Measurements from ENCODE around the gene GPC5. TPM values are rescaled to one million over a fixed set of nuclear protein-coding genes. Genes with fewer than 3 reads are reported as not detected.

The GPC5 gene
- total and polyA plus RNA-seq, 2 of the 8 experiments (the other 6 are each of a cell fraction or from before 2014, with no cell fraction given): 0.20 to 0.39 TPM

DNA sequence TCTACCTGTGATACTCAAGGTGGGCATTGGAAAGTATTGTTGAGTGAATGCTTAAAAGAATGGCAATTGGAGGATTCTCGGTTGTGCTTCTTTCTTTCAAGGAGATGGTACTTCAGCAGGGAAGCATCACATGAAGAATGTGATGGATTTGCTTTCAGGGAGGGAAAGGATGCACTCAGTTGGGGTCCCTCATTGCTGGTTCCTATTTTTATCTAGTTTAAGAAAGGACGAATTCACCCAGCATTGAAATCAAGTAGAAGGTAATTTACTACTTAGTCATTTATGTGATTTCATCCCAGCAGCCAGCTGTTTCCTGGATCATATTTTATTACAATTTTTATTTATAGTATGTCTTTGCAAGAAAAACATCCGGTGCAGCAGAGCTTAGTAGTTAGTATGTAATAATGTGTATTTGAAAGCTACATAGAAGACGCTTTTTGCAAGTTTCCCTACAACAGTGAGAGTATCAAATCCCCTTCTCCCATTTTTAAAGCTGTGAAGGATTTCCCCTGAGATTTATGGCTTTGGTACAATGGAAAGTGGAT lies 417.9 kb downstream of the GPC5 start:
- Histone ChIP-seq H3K4me3 (ENCODE audit: extremely low read depth in 1 of 4, insufficient read depth in 2 of 4, low read depth in 3 of 4, low read length in 4 of 4) (no peak overlapping the region), H4K8ac (ENCODE audit: extremely low read depth, insufficient read depth, low read length) (no peak overlapping the region), H3K36me3 (ENCODE audit: control insufficient read depth in 2 of 4, insufficient read depth in 4 of 4, low read length in 3 of 4) (no peaks in the 10 kb centered on the region), H3K4me2 (ENCODE audit: insufficient read depth in 1 of 2, low read depth in 2 of 2, low read length in 2 of 2) (no peak overlapping the region), H3K23ac (ENCODE audit: insufficient read length) (no peak overlapping the region), H3K79me2 (ENCODE audit: control insufficient read depth in 1 of 2, insufficient read depth in 2 of 2, low read length in 2 of 2) (no peaks in the 10 kb centered on the region), H2BK20ac (ENCODE audit: low read length) (no peak overlapping the region), H2BK12ac (ENCODE audit: low read depth, low read length) (no peak overlapping the region), H4K20me1 (replicated peaks in 1 of 2; ENCODE audit: control insufficient read depth in 1 of 2, insufficient read depth in 2 of 2, low read length in 2 of 2) (no peaks in the 10 kb centered on the region), H3K27ac (ENCODE audit: low read depth, low read length) (no peak overlapping the region), H2AK5ac (ENCODE audit: low read depth, low read length) (no peak overlapping the region), H2AFZ (ENCODE audit: low read length) (no peak overlapping the region), H2BK5ac (ENCODE audit: low read depth, low read length) (no peak overlapping the region), H2BK15ac (ENCODE audit: low read length) (no peak overlapping the region), H3K9me3 (ENCODE audit: insufficient read depth in 2 of 2, low read depth in 1 of 2, low read length in 1 of 2) (no peaks in the 10 kb centered on the region), H3K18ac (ENCODE audit: extremely low read depth, low read length) (no peak overlapping the region), H3K14ac (ENCODE audit: insufficient read length) (no peak overlapping the region), H3K4ac (replicated peaks; ENCODE audit: insufficient read length, low read depth, low read length) (no peak overlapping the region), H3K9ac (replicated peaks in 1 of 4; ENCODE audit: extremely low read depth in 1 of 4, low read depth in 3 of 4, low read length in 3 of 4) (no peak overlapping the region), H3K23me2 (ENCODE audit: low read depth, low read length) (no peaks in the 10 kb centered on the region), H3K4me1 (replicated peaks in 1 of 4; ENCODE audit: control insufficient read depth in 3 of 4, insufficient read depth in 4 of 4, low read length in 3 of 4) (peaks cover 0 to 5% (median 0%) of the 10 kb centered on the region in 4 experiments; a peak in 2 of 7 replicates), H4K91ac (replicated peaks; ENCODE audit: insufficient read length, low read length) (no peak overlapping the region), H2BK120ac (replicated peaks; ENCODE audit: low read depth, low read length) (no peak overlapping the region), H3K27me3 (replicated peaks in 1 of 4; ENCODE audit: control insufficient read depth in 3 of 4, extremely low read depth in 1 of 4, insufficient read depth in 3 of 4, low read length in 3 of 4) (no peaks in the 10 kb centered on the region), H3K79me1 (ENCODE audit: low read depth, low read length) (no peaks in the 10 kb centered on the region), H3K56ac (replicated peaks; ENCODE audit: insufficient read length, low read depth, low read length) (no peak overlapping the region), H4K5ac (ENCODE audit: insufficient read length, low read depth, low read length) (no peak overlapping the region)
- ChIA-PET POLR2A (ENCODE audit: partially characterized antibody) (no interaction called here), CTCF (ENCODE audit: partially characterized antibody) (no interaction called here)
- FAIRE-seq (no peak), DNase-seq (ENCODE audit: low read depth in 1 of 2, low spot score in 2 of 2) (no peak)
- WGBS, 2 experiments (ENCODE audit: extremely low coverage in 1 of 2, insufficient coverage in 1 of 2, insufficient read length in 1 of 2, insufficient replicate concordance in 2 of 2, low coverage in 1 of 2, low lambda C conversion rate in 2 of 2, missing lambda C conversion rate in 1 of 2): 89% methylated on average over 4 of the region's 4 CpGs; no CpG with 5 or more reads in 1 of the 2 experiments
- no peak for TF ChIP-seq NANOG (IDR thresholded peaks at IDR 0.05; ENCODE audit: insufficient read depth, low read depth, low read length, poor library complexity, severe bottlenecking)
- no peak for TF ChIP-seq GABPA (IDR thresholded peaks at IDR 0.05; ENCODE audit: borderline replicate concordance, insufficient read depth, low read length)
- TF ChIP-seq TAF7 (optimal IDR thresholded peaks at IDR 0.05; ENCODE audit: borderline replicate concordance, low read depth, low read length): no peak
- TF ChIP-seq JUND (IDR thresholded peaks at IDR 0.05; ENCODE audit: low read length): no peak

Data from H1 (cell line).